DMS53 (cell line): ENCODE measurements around the gene HPS4.
"Not testable (repeated sequence)": the region's sequence is repeated elsewhere in the genome, so short reads cannot be mapped to it uniquely, and the experiment has no call there.

Experiments
- DNase-seq: peaks from one replicate; lab custom pipeline; 2025; lab: John Stamatoyannopoulos, UW

Gene HPS4

GRCh38 chr22:26409719-26410335, 73.8 kb downstream of the HPS4 start:
- DNase-seq: peak; percentile 47

GRCh38 chr22:26408562-26409220, 74.9 kb downstream of the HPS4 start:
- not testable (repeated sequence) for DNase-seq

GRCh38 chr22:26406118-26406517, 77.5 kb downstream of the HPS4 start:
- DNase-seq: peak; percentile 79

- no peak for DNase-seq
These were observed 78.6 kb downstream of the HPS4 start for GRCh38 chr22:26404851-26405421.

GRCh38 chr22:26401726-26402125, 81.9 kb downstream of the HPS4 start:
- DNase-seq: no peak
